ENCODE measurements around the gene TRMT1L. TPM values are rescaled to one million over a fixed set of nuclear protein-coding genes. Genes with fewer than 3 reads are reported as not detected.

TRMT1L gene
- total and polyA plus RNA-seq, 2 experiments from 2014 or later: 18.3 to 28.3 TPM

GRCh38 chr1:185156288-185156853, 382 bp downstream of the TRMT1L start:
- Histone ChIP-seq H3K27ac (peak overlapping the region; percentile 93), H3K4me1 (ENCODE audit: low read depth) (peaks cover 16% of the 10 kb centered on the region), H3K9me3 (ENCODE audit: low read depth) (no peaks in the 10 kb centered on the region), H3K36me3 (no peaks in the 10 kb centered on the region), H3K4me3 (peak overlapping the region; percentile 70), H3K27me3 (no peaks in the 10 kb centered on the region)
- no peak for DNase-seq (ENCODE audit: low read depth in 1 of 2, low spot score in 1 of 2)
- TF ChIP-seq CTCF (IDR thresholded peaks at IDR 0.05; ENCODE audit: low read depth, low read length): no peak

GRCh38 chr1:185155600-185156287, 1.0 kb downstream of the TRMT1L start:
- no peak for TF ChIP-seq CTCF (IDR thresholded peaks at IDR 0.05; ENCODE audit: low read depth, low read length)
- Histone ChIP-seq H3K36me3 (no peaks in the 10 kb centered on the region), H3K9me3 (ENCODE audit: low read depth) (no peaks in the 10 kb centered on the region), H3K27ac (peak overlapping the region; percentile 93), H3K4me1 (ENCODE audit: low read depth) (peaks cover 16% of the 10 kb centered on the region), H3K27me3 (no peaks in the 10 kb centered on the region), H3K4me3 (peak overlapping the region; percentile 70)
- DNase-seq (ENCODE audit: low read depth in 1 of 2, low spot score in 1 of 2): peak in 1 of 2 donors; percentile 30

- Histone ChIP-seq H3K27me3 (no peaks in the 10 kb centered on the region), H3K27ac (no peak overlapping the region), H3K4me1 (ENCODE audit: low read depth) (peaks cover 16% of the 10 kb centered on the region), H3K9me3 (ENCODE audit: low read depth) (no peaks in the 10 kb centered on the region), H3K4me3 (peak overlapping the region; percentile 70), H3K36me3 (peaks cover 6% of the 10 kb centered on the region)
- no peak for DNase-seq (ENCODE audit: low read depth in 1 of 2, low spot score in 1 of 2)
- TF ChIP-seq CTCF (IDR thresholded peaks at IDR 0.05; ENCODE audit: low read depth, low read length): no peak
Measured at GRCh38 chr1:185154912-185155513, 1.7 kb downstream of the TRMT1L start.

GRCh38 chr1:185152187-185152767, 4.5 kb downstream of the TRMT1L start:
- DNase-seq (ENCODE audit: low read depth in 1 of 2, low spot score in 1 of 2): no peak
- TF ChIP-seq CTCF (IDR thresholded peaks at IDR 0.05; ENCODE audit: low read depth, low read length): no peak

GRCh38 chr1:185151215-185151614, 5.5 kb downstream of the TRMT1L start:
- no peak overlapping the region for H3K4me3 ChIP-seq

More at GRCh38 chr1:185152187-185152767, 4.5 kb downstream of the TRMT1L start:
- H3K4me1 ChIP-seq (ENCODE audit: low read depth): peaks cover 8% of the 10 kb centered on the region
- peaks cover 27% of the 10 kb centered on the region for H3K36me3 ChIP-seq
- no peak overlapping the region for H3K27ac ChIP-seq
- H3K9me3 ChIP-seq (ENCODE audit: low read depth): no peaks in the 10 kb centered on the region
- H3K4me3 ChIP-seq: no peak overlapping the region
- H3K27me3 ChIP-seq: no peaks in the 10 kb centered on the region

More at GRCh38 chr1:185151215-185151614, 5.5 kb downstream of the TRMT1L start:
- TF ChIP-seq CTCF (IDR thresholded peaks at IDR 0.05; ENCODE audit: low read depth, low read length): no peak
- peaks cover 34% of the 10 kb centered on the region for H3K36me3 ChIP-seq
- no peak overlapping the region for H3K27ac ChIP-seq
- H3K9me3 ChIP-seq (ENCODE audit: low read depth): no peaks in the 10 kb centered on the region
- H3K4me1 ChIP-seq (ENCODE audit: low read depth): peaks cover 8% of the 10 kb centered on the region
- no peaks in the 10 kb centered on the region for H3K27me3 ChIP-seq
- DNase-seq (ENCODE audit: low read depth in 1 of 2, low spot score in 1 of 2): no peak

Measured in cardiac muscle cell (in vitro differentiated cells and primary cell).